Neural cell (in vitro differentiated cells): ENCODE results near the gene HDAC4.

Source experiments
- CTCF ChIP-seq: fragments of 450-650 bp; IDR thresholded peaks from 2 replicates; pipeline ENCODE4 v1.5.1; 2014; ENCODE audit warnings: antibody characterized with exemption, mild to moderate bottlenecking, moderate library complexity; ENCODE audit not compliant: poor library complexity, severe bottlenecking
- EP300 ChIP-seq: fragments of 450-650 bp; conservative IDR thresholded peaks from 2 replicates; pipeline ENCODE4 v1.6.1; 2014; ENCODE audit warnings: antibody characterized with exemption, mild to moderate bottlenecking, moderate library complexity; ENCODE audit not compliant: poor library complexity, severe bottlenecking
- POLR2AphosphoS5 ChIP-seq: IDR thresholded peaks from 2 replicates; pipeline ENCODE4 v1.6.1; 2012
- RAD21 ChIP-seq: fragments of 450-650 bp; conservative IDR thresholded peaks from 2 replicates; pipeline ENCODE4 v1.6.1; 2014; ENCODE audit warnings: antibody characterized with exemption, mild to moderate bottlenecking, moderate library complexity
- SMC3 ChIP-seq: fragments of 450-650 bp; conservative IDR thresholded peaks from 2 replicates; pipeline ENCODE4 v1.6.1; 2014; ENCODE audit warnings: antibody characterized with exemption, mild to moderate bottlenecking, moderate library complexity; ENCODE audit not compliant: poor library complexity

GRCh38 chr2:239308661-239309397 is 92.0 kb downstream of the HDAC4 start:
- TF ChIP-seq CTCF (no peak), POLR2AphosphoS5 (no peak), EP300 (no peak), SMC3 (no peak), RAD21 (no peak)
